Thoracic aorta (tissue), 2 donors: ENCODE measurements around the gene OPTN. TPM values are rescaled to one million over a fixed set of nuclear protein-coding genes. Genes with fewer than 3 reads are reported as not detected.
A peak's percentile ranks its signal among the peaks of the same experiment; 100 is the strongest.

Experiments used
- ATAC-seq: fragments of 150-250 bp; one replicate; pipeline ENCODE4 v1.8.0; 2017; ENCODE audit warnings: low read depth; ENCODE audit not compliant: insufficient number of reproducible peaks, low FRiP score
- DNase-seq: peaks from one replicate; pipeline ENCODE4 v3.0.0-alpha.2; 2020; ENCODE audit warnings: low spot score
- H3K27ac ChIP-seq, 2 donors: fragments of 200-600 bp; sonication (generic); 1 replicate in 1 of 2; 2 replicates in 1 of 2; pipeline ENCODE4 v1.5.1; 2016; ENCODE audit warnings: mild to moderate bottlenecking in 2 of 2, moderate library complexity in 2 of 2
- H3K27me3 ChIP-seq: fragments of 200-600 bp; sonication (generic); replicated peaks from 2 replicates; pipeline ENCODE4 v1.6.0; 2016; ENCODE audit warnings: mild to moderate bottlenecking; ENCODE audit not compliant: insufficient read depth
- H3K36me3 ChIP-seq: fragments of 200-600 bp; sonication (generic); one replicate; pipeline ENCODE4 v1.5.1; 2016
- H3K4me1 ChIP-seq, 2 donors: fragments of 200-600 bp; sonication (generic); 1 replicate in 1 of 2; 2 replicates in 1 of 2; pipeline versions ENCODE4 v1.5.1 to v1.6.0; 2016; ENCODE audit warnings: low read depth in 2 of 2, mild to moderate bottlenecking in 1 of 2; ENCODE audit not compliant: control insufficient read depth in 1 of 2
- H3K4me3 ChIP-seq: fragments of 200-600 bp; sonication (generic); 2 replicates; pipeline ENCODE4 v1.5.1; 2016; ENCODE audit warnings: mild to moderate bottlenecking
- H3K9me3 ChIP-seq: fragments of 200-600 bp; sonication (generic); 2 replicates; pipeline ENCODE4 v1.5.1; 2016
- CTCF ChIP-seq: fragments of 200-600 bp; sonication (generic); IDR thresholded peaks from one replicate; pipeline ENCODE4 v1.5.1; 2019; ENCODE audit warnings: antibody characterized with exemption
- total RNA-seq, 2 donors: library from RNA; depleted of rRNA; stranded (reverse); fragments of >200 nt; gene quantifications; one replicate each; pipeline versions ENCODE4 v1.1.0 to v1.2.3, GENCODE V29; 2016

The OPTN gene
- total RNA-seq, 2 donors from 2014 or later = 55.8 to 70.3 TPM

- H3K27ac ChIP-seq = no peak overlapping the region
- H3K27me3 ChIP-seq = no peaks in the 10 kb centered on the region
- DNase-seq (no peak), ATAC-seq (no peak)
- H3K36me3 ChIP-seq = peaks cover 46% of the 10 kb centered on the region
- no peaks in the 10 kb centered on the region for H3K9me3 ChIP-seq
- no peak for TF ChIP-seq CTCF
- H3K4me1 ChIP-seq = peaks cover 0 to 3% of the 10 kb centered on the region in 2 donors
- H3K4me3 ChIP-seq = no peak overlapping the region
These were observed 16.2 kb downstream of the OPTN start for GRCh38 chr10:13115832-13116803.

DNA sequence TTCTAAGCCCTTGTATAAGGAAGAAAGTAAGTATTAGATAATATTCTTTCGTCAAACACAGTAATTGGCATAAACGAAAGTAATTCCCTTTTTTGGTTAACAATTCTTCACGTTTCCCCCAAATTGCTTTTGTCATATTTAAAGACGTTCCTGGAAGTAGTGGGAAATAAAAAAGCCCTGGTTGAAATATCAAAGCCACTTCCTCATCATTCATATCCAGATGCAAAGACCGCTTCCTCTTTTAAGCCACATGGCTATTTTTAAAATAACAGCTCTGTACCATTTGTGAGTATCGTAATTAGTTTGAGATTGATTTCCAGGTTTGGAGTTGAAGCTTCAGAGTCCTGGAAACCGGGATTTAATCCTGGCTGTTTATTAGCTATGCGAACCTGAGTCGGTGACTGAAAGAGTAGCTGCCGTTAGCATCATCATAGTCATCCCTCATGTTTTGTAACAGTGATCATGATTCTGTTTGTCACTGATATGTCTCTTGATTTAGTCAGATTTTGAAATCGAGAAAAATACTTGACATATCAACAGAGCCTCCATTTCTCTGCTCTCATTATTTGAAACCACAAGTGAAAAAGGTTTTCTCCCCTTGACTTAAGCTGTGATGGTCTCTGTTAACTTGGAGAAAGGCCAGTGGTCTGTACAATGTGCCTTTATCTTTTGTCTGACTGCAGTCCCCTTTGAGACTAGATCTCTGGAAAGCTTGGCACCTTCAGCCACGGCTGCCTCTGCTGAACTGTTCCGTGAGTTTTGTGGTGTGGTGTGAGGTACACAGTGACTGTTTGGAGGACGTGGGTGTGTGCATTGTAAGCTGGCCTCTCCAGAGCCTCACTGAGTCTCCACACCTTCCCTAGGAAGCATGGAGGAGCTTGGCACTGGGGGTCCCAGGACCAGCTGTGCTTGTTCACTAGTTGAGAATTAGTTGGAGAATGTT lies 18.1 kb downstream of the OPTN start:
- Histone ChIP-seq H3K4me1 (peaks cover 0 to 3% of the 10 kb centered on the region in 2 donors), H3K27ac (no peak overlapping the region), H3K4me3 (no peak overlapping the region), H3K9me3 (no peaks in the 10 kb centered on the region), H3K27me3 (no peaks in the 10 kb centered on the region), H3K36me3 (peaks cover 53% of the 10 kb centered on the region)
- ATAC-seq (peak; percentile 17), DNase-seq (no peak)
- TF ChIP-seq CTCF = no peak

DNA sequence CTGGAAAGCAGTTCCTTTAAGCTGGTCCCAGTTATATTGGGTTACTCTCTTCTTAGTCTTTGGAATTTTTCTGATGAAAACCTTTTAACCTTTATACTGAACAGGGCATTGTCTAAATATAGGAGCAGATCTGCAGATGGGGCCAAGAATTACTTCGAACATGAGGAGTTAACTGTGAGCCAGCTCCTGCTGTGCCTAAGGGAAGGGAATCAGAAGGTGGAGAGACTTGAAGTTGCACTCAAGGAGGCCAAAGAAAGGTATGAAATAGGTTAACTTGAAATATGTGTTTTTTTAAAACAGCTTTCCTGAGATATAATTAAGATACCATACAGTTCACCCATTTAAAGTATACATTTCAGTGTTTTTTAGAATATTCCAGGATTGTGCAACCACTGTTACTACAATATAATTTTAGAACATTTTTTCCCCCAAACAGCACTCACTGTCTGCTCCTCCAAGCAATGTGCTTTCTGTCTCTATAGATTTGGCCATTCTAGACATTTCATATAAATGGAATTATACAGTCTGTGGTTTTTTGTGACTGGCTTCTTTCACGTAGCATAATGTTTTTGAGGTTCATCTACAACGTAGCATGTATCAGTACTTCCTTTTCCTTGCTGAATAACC lies 18.9 kb downstream of the OPTN start:
- DNase-seq = no peak
- no peak for TF ChIP-seq CTCF
- Histone ChIP-seq H3K9me3 (no peaks in the 10 kb centered on the region), H3K27ac (no peak overlapping the region), H3K36me3 (peaks cover 54% of the 10 kb centered on the region), H3K27me3 (no peaks in the 10 kb centered on the region), H3K4me3 (no peak overlapping the region), H3K4me1 (peaks cover 0 to 3% of the 10 kb centered on the region in 2 donors)
- ATAC-seq = no peak

DNA sequence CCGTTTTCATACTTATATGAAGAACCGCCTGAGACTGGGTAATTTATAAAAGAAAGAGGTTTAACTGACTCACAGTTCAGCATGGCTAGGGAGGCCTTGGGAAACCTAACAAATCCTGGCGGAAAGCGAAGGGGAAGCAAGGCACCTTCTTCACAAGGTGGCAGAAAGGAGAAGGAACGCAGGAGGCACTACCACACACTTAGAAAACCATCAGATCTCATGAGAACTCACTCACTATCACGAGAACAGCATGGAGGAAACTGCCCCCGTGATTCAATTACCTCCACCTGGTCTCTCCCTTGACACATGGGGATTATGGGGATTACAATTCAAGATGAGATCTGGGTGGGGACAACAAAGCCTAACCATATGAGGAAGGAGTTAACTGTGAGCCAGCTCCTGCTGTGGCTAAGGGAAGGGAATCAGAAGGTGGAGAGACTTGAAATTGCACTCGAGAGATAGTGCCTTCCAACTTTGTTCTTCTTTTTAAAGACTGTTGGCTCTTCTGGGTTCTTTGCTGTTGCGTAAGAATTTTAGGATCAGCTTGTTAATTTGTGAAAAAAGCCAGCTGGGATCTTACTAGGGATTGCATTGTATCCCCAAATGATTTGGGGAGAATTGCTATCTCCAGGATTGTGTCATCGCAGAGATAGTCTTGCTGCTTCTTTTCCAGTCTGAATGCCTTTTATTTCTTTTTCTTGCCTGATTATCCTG lies 21.0 kb downstream of the OPTN start:
- H3K9me3 ChIP-seq = no peaks in the 10 kb centered on the region
- H3K27me3 ChIP-seq = no peaks in the 10 kb centered on the region
- no peak for DNase-seq
- ATAC-seq = no peak
- TF ChIP-seq CTCF = no peak
- no peak overlapping the region for H3K27ac ChIP-seq
- H3K4me3 ChIP-seq = no peak overlapping the region
- H3K36me3 ChIP-seq = peaks cover 59% of the 10 kb centered on the region
- peaks cover 0 to 3% of the 10 kb centered on the region in 2 donors for H3K4me1 ChIP-seq
